GM21529 (cell line): ENCODE results near the gene PDLIM5.
A peak's percentile ranks its signal among the peaks of the same experiment; 100 is the strongest.
"Not testable (repeated sequence)": the region's sequence is repeated elsewhere in the genome, so short reads cannot be mapped to it uniquely, and the experiment has no call there.

Experiments used
- ATAC-seq: cut with Tn5 transposase; IDR thresholded peaks from one replicate; pipeline ENCODE4 v1.9.1; 2021; ENCODE audit not compliant: unreplicated experiment

Gene PDLIM5

GRCh38 chr4:94551643-94552564 is 100.2 kb downstream of the PDLIM5 start:
- ATAC-seq = no peak

DNA sequence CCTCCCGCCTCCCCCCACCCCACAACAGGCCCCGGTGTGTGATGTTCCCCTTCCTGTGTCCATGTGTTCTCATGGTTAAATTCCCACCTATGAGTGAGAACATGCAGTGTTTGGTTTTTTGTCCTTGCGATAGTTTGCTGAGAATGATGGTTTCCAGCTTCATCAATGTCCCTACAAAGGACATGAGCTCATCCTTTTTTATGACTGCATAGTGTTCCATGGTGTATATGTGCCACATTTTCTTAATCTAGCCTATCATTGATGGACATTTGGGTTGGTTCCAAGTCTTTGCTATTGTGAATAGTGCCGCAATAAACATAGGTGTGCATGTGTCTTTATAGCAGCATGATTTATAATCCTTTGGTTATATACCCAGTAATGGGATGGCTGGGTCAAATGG is 104.3 kb downstream of the PDLIM5 start:
- ATAC-seq = not testable (repeated sequence)

GRCh38 chr4:94557632-94558031 is 105.9 kb downstream of the PDLIM5 start:
- ATAC-seq = not testable (repeated sequence)

- no peak for ATAC-seq
Observed at GRCh38 chr4:94558392-94558904, 106.7 kb downstream of the PDLIM5 start.

GRCh38 chr4:94559351-94559806 is 107.6 kb downstream of the PDLIM5 start:
- no peak for ATAC-seq

GRCh38 chr4:94561249-94562024 is 109.7 kb downstream of the PDLIM5 start:
- ATAC-seq = no peak

- no peak for ATAC-seq
Observed at GRCh38 chr4:94562285-94562684, 110.5 kb downstream of the PDLIM5 start.

GRCh38 chr4:94564252-94564651 is 112.5 kb downstream of the PDLIM5 start:
- ATAC-seq = no peak

GRCh38 chr4:94566420-94566819 is 114.7 kb downstream of the PDLIM5 start:
- ATAC-seq = no peak

DNA sequence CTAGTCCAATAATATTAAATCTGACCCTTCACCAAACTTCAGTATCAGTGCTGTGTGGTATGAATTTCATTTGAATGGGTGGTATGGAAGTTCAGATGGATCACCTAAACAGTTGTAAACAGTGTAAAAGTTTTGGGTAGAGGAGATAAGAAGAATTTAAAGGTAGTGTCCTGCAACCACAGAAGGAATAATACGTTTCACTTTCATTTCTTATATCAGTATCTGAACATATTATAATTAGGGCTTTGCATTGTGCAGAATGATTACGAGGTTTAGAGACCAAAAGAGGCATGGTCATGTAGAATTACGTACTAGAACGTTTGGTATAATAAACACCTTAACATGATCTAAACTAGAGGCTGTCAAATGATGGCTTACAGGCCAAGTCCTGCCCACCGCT is 116.1 kb downstream of the PDLIM5 start:
- ATAC-seq = peak; percentile 74

GRCh38 chr4:94570558-94570957 is 118.8 kb downstream of the PDLIM5 start:
- no peak for ATAC-seq

- no peak for ATAC-seq
Observed at GRCh38 chr4:94571298-94571697, 119.6 kb downstream of the PDLIM5 start.

DNA sequence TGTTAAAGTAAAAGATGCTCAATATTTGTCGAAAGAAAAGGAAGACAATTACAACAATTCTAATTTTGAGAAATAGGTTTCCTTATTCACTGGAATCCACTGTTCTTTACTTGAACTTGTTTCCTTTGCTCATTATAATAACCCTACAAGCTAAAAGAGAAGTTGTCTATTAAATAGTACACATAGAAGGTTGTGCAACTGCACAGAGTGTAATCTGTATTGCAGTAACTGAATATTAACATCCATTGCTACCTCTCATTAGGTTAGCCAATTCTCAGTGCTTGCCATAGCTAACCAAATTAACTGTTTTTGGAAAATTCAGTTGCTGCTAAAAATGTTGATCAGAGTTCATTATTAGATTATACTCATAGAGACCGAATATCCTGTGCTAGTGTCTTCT is 120.0 kb downstream of the PDLIM5 start:
- ATAC-seq = no peak

DNA sequence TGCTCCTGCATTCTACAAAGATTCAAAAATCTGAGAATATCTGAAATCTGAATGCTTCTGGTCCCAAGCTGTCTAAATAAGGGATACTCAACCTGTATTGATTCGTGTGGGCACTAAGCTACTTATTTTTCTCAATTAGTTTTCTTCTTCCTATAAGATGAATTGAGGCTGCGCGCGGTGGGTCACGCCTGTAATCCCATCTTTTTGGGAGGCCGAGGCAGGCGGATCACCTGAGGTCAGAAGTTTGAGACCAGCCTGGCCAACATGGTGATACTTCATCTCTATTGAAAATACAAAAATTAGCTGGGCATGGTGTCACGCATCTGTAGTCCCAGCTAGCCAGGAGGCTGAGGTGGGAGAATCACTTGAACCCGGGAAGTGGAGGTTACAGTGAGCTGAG is 122.3 kb downstream of the PDLIM5 start:
- ATAC-seq = no peak

DNA sequence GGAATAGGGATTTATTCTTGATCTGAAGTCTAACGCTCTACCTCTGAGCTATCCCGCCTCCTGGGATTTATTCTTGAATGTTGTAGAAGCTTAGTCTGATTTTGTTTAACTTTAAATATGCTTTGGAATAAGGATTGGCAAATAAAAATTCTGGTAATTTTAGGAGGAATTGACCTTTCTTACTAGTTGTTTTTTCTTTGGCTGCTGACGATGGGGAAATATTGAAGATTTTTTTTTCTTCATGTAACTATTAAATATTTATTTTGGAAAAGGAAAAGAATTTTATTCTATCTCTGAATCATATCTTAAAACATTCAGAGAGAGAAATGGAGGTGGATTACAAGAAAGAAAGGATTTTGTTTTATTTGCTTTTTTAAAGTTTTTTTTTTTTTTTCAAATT is 122.9 kb downstream of the PDLIM5 start:
- no peak for ATAC-seq

DNA sequence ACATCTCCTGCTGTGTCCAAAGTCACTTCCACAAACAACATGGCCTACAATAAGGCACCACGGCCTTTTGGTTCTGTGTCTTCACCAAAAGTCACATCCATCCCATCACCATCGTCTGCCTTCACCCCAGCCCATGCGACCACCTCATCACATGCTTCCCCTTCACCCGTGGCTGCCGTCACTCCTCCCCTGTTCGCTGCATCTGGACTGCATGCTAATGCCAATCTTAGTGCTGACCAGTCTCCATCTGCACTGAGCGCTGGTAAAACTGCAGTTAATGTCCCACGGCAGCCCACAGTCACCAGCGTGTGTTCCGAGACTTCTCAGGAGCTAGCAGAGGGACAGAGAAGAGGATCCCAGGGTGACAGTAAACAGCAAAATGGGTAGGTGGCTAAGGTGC is 123.9 kb downstream of the PDLIM5 start:
- no peak for ATAC-seq

DNA sequence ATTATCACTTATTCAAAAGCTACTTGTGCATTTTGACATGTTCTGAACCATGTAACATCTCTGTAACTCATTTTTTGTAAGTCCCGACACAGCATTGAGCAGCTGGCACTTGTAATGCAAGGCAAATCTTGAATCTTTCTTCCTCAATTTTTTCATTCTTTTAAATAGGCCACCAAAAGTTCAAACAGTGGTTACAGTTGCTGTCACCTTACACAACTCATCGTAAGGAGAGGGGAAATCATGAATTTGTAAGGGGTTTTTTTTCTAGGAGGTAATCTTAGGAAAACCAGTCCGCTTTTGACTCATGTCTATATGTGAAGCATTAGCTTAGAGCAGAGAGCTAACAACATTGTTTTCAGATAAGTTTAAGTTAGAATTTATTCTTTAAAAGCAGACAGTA is 124.5 kb downstream of the PDLIM5 start:
- ATAC-seq = no peak

GRCh38 chr4:94577136-94577535 is 125.4 kb downstream of the PDLIM5 start:
- ATAC-seq = no peak

GRCh38 chr4:94578195-94578594 is 126.5 kb downstream of the PDLIM5 start:
- ATAC-seq = no peak

DNA sequence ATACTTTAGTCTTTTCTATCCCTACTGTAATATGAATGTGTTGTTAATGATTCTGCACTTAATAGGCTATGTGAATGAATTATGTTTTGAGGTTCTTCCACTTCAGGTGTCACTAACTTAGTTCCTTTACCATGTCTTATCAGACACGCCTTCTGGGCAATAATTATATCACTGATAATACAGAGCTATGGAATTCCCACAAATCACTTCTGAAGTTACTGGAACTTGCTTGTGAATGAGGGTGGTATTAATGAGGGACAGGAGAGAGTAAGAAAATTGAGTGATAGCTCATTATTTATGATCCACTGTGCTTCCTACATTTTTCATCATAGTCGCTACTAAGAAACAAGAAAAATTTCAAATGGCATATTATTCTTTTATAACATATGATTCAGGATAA is 130.0 kb downstream of the PDLIM5 start:
- no peak for ATAC-seq

GRCh38 chr4:94582517-94582916 is 130.8 kb downstream of the PDLIM5 start:
- no peak for ATAC-seq
